SK-N-SH (cell line): ENCODE measurements around the gene RBM41. TPM values are rescaled to one million over a fixed set of nuclear protein-coding genes. Genes with fewer than 3 reads are reported as not detected.

Source experiments
- CTCF ChIA-PET: fragments of 300-600, 350-600 bp; formaldehyde crosslinking; extraction: SDS; loops from one replicate; lab custom pipeline; 2021; lab: Yijun Ruan, JAX
- POLR2A ChIA-PET: fragments of 350-600 bp; sonication (Branson Sonifier 250); formaldehyde crosslinking; extraction: SDS; loops from one replicate; lab custom pipeline; 2020; ENCODE audit warnings: antibody characterized with exemption, inconsistent platforms; lab: Yijun Ruan, JAX
- DNase-seq: peaks from one replicate; pipeline ENCODE4 v3.0.0; 2012
- H2AFZ ChIP-seq: fragments of 200-600 bp; sonication (generic); 2 replicates; pipeline ENCODE4 v1.8.1; 2016; ENCODE audit warnings: antibody characterized with exemption, mild to moderate bottlenecking, low read depth
- H3F3A ChIP-seq: fragments of 200-600 bp; sonication (generic); replicated peaks from 2 replicates; pipeline ENCODE3; 2016; ENCODE audit warnings: antibody characterized with exemption, mild to moderate bottlenecking; ENCODE audit not compliant: insufficient read depth
- H3K27ac ChIP-seq, 2 experiments: fragments of 200-500 bp in 1 of 2; fragments of 200-600 bp in 1 of 2; sonication (Bioruptor generic) in 1 of 2; sonication (generic), shearing (Covaris generic) in 1 of 2; 2 replicates each; pipeline versions ENCODE4 v1.5.1 to v1.6.1; 2014 to 2016; ENCODE audit warnings: low read depth in 2 of 2, inconsistent platforms in 1 of 2, low read length in 1 of 2, mild to moderate bottlenecking in 1 of 2, mixed read lengths in 1 of 2
- H3K27me3 ChIP-seq: fragments of 200-600 bp; sonication (generic), shearing (Covaris generic); 2 replicates; pipeline ENCODE4 v1.6.1; 2016; ENCODE audit warnings: mixed run types; ENCODE audit not compliant: insufficient read depth
- H3K36me3 ChIP-seq, 2 experiments: fragments of 200-500 bp in 1 of 2; fragments of 200-600 bp in 1 of 2; sonication (Bioruptor generic) in 1 of 2; sonication (generic) in 1 of 2; replicated peaks in 1 of 2; 2 replicates each; pipeline versions ENCODE3 to v1.5.1; 2014 to 2016; ENCODE audit warnings: low read length in 1 of 2, mild to moderate bottlenecking in 1 of 2; ENCODE audit not compliant: insufficient read depth in 2 of 2, control insufficient read depth in 1 of 2
- H3K4me1 ChIP-seq, 2 experiments: fragments of 200-500 bp in 1 of 2; fragments of 200-600 bp in 1 of 2; sonication (Bioruptor generic) in 1 of 2; sonication (generic), shearing (Covaris generic) in 1 of 2; 2 replicates each; pipeline versions ENCODE4 v1.5.1 to v1.6.1; 2014 to 2016; ENCODE audit warnings: low read depth in 1 of 2, low read length in 1 of 2, mixed run types in 1 of 2; ENCODE audit not compliant: insufficient read depth in 2 of 2, control insufficient read depth in 1 of 2
- H3K4me2 ChIP-seq: fragments of 200-600 bp; sonication (generic), shearing (Covaris generic); 2 replicates; pipeline ENCODE4 v1.6.1; 2017; ENCODE audit warnings: mixed run types
- H3K4me3 ChIP-seq, 2 experiments: fragments of 200-500 bp in 1 of 2; fragments of 200-600 bp in 1 of 2; sonication (Bioruptor generic) in 1 of 2; sonication (generic), shearing (Covaris generic) in 1 of 2; 2 replicates each; pipeline versions ENCODE4 v1.5.1 to v1.8.1; 2014 to 2016; ENCODE audit warnings: low read depth in 2 of 2, inconsistent platforms in 1 of 2, low read length in 1 of 2, mild to moderate bottlenecking in 1 of 2, mixed read lengths in 1 of 2, moderate library complexity in 1 of 2
- H3K79me2 ChIP-seq: fragments of 200-600 bp; sonication (generic); 2 replicates; pipeline ENCODE4 v1.8.1; 2017; ENCODE audit warnings: mild to moderate bottlenecking; ENCODE audit not compliant: insufficient read depth
- H3K9ac ChIP-seq: fragments of 200-600 bp; sonication (generic); 2 replicates; pipeline ENCODE4 v1.6.1; 2017; ENCODE audit warnings: mixed run types
- H3K9me2 ChIP-seq: fragments of 200-600 bp; sonication (generic); 2 replicates; pipeline ENCODE4 v1.6.1; 2017; ENCODE audit warnings: mixed run types
- H3K9me3 ChIP-seq: fragments of 200-600 bp; sonication (generic); 2 replicates; pipeline ENCODE4 v1.6.1; 2017; ENCODE audit warnings: mixed run types, mild to moderate bottlenecking, moderate library complexity
- H4K20me1 ChIP-seq: fragments of 200-600 bp; sonication (generic); 2 replicates; pipeline ENCODE4 v1.6.1; 2017; ENCODE audit warnings: mild to moderate bottlenecking, mixed run types; ENCODE audit not compliant: insufficient read depth
- CHD2 ChIP-seq: fragments of 150-350 bp; IDR thresholded peaks from 2 replicates; pipeline ENCODE4 v1.6.1; 2018; ENCODE audit warnings: low read length; ENCODE audit not compliant: partially characterized antibody
- ELF1 ChIP-seq: IDR thresholded peaks from 2 replicates; pipeline ENCODE4 v1.4.0; 2012
- EP300 ChIP-seq, 2 experiments: IDR thresholded peaks; 2 replicates each; pipeline versions ENCODE4 v1.4.0 to v1.6.1; 2012; ENCODE audit warnings: borderline replicate concordance in 1 of 2, low read depth in 1 of 2, low read length in 1 of 2
- FOXJ3 ChIP-seq: sonication (generic); formaldehyde crosslinking; IDR thresholded peaks from 2 replicates; pipeline ENCODE4 v1.5.1; 2020; ENCODE audit warnings: mild to moderate bottlenecking, missing genetic modification reagents
- FOXM1 ChIP-seq: IDR thresholded peaks from 2 replicates; pipeline ENCODE4 v1.4.0; 2012; ENCODE audit warnings: low read depth, mild to moderate bottlenecking
- GABPA ChIP-seq: IDR thresholded peaks from 2 replicates; pipeline ENCODE4 v1.4.0; 2012; ENCODE audit warnings: low read depth, mild to moderate bottlenecking
- JUND ChIP-seq: IDR thresholded peaks from 2 replicates; pipeline ENCODE4 v1.4.0; 2012
- MEF2A ChIP-seq: IDR thresholded peaks from 2 replicates; pipeline ENCODE4 v1.4.0; 2012; ENCODE audit warnings: low read depth, borderline replicate concordance
- NRF1 ChIP-seq: IDR thresholded peaks from 2 replicates; pipeline ENCODE4 v1.6.1; 2012; ENCODE audit warnings: low read depth, mild to moderate bottlenecking, low read length
- RAD21 ChIP-seq: IDR thresholded peaks from 2 replicates; pipeline ENCODE4 v1.6.1; 2012; ENCODE audit warnings: mild to moderate bottlenecking, low read length
- RCOR1 ChIP-seq: fragments of 150-350 bp; IDR thresholded peaks from 2 replicates; pipeline ENCODE4 v1.6.1; 2017; ENCODE audit warnings: antibody characterized with exemption, low read length
- SMC3 ChIP-seq: IDR thresholded peaks from 2 replicates; pipeline ENCODE4 v1.6.1; 2012; ENCODE audit warnings: low read depth, low read length, improper control_type of control experiment
- TCF12 ChIP-seq: IDR thresholded peaks from 2 replicates; pipeline ENCODE4 v1.4.0; 2012
- TEAD4 ChIP-seq: IDR thresholded peaks from 2 replicates; pipeline ENCODE4 v1.4.0; 2012; ENCODE audit warnings: mild to moderate bottlenecking, borderline replicate concordance; ENCODE audit not compliant: insufficient read depth
- WGBS: methylation state at CpG from one replicate; pipeline ENCODE4 v1.1.6; 2017; ENCODE audit warnings: low lambda C conversion rate; 5-methylcytosine and 5-hydroxymethylcytosine counted together
- polyA plus RNA-seq, 3 experiments: library from polyadenylated mRNA; depleted of rRNA; stranded (reverse); fragments of >200 nt; gene quantifications; 2 replicates each; pipeline ENCODE4 v1.2.3, GENCODE V29; 2012
- TF ChIP-seq, protein P1 (sequence below): IDR thresholded peaks from 2 replicates; pipeline ENCODE4 v1.4.0; 2012; ENCODE audit warnings: low read depth
- TF ChIP-seq, protein P2 (sequence below): IDR thresholded peaks from 2 replicates; pipeline ENCODE4 v1.6.1; 2012; ENCODE audit warnings: mild to moderate bottlenecking, low read depth, low read length, moderate library complexity
- TF ChIP-seq, protein P3 (sequence below): IDR thresholded peaks from 2 replicates; pipeline ENCODE4 v1.4.0; 2012; ENCODE audit warnings: low read depth, borderline replicate concordance
- TF ChIP-seq, protein P4 (sequence below): fragments of 150-350 bp; IDR thresholded peaks from 2 replicates; pipeline ENCODE4 v1.6.1; 2017; ENCODE audit warnings: antibody characterized with exemption, low read length, low read depth, borderline replicate concordance

Gene RBM41
- polyA plus RNA-seq, 1 of the 3 experiments (the other 2 are of a cell fraction), result 4.2 TPM

DNA sequence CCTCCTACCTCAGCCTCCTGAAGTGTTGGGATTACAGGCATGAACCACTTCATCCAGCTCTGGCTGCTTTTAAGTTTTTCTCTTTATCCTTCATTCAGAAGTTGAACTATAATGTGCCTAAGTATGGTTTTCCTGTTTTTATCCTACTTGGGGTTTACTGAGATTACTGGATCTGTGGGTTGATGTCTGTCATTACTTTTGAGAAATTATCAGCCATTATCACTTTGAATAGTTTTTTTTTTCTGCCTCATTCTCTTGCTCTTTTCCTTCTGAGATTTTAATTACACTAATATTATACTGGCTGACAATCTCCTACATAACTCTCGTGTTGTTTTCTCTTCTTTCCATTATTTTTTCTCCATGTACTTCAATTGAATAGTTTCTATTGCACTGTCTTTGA, 71.0 kb downstream of the RBM41 start:
- H3K4me1 ChIP-seq, result no peaks in the 10 kb centered on the region
- H3K79me2 ChIP-seq, result no peaks in the 10 kb centered on the region
- H3K9ac ChIP-seq, result no peak overlapping the region
- H2AFZ ChIP-seq, result no peak overlapping the region
- H3K4me3 ChIP-seq, result no peak overlapping the region
- WGBS, result 3% methylated on average over 1 of the region's 1 CpG
- H4K20me1 ChIP-seq, result no peaks in the 10 kb centered on the region
- POLR2A ChIA-PET, result no interaction called here
- CTCF ChIA-PET, result no interaction called here
- H3K36me3 ChIP-seq, result no peaks in the 10 kb centered on the region
- TF ChIP-seq RCOR1 (no peak), TEAD4 (no peak), TCF12 (no peak), SMC3 (no peak), GABPA (no peak), EP300 (IDR thresholded peaks at IDR 0.05; ENCODE audit: borderline replicate concordance in 1 of 2, low read depth in 1 of 2, low read length in 1 of 2) (no peak), NRF1 (no peak), FOXJ3 (CRISPR knock-in tag) (no peak), FOXM1 (no peak), RAD21 (no peak), JUND (no peak), CHD2 (no peak)
- TF ChIP-seq, protein P1, sequence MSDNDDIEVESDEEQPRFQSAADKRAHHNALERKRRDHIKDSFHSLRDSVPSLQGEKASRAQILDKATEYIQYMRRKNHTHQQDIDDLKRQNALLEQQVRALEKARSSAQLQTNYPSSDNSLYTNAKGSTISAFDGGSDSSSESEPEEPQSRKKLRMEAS, result no peak
- TF ChIP-seq, protein P2, sequence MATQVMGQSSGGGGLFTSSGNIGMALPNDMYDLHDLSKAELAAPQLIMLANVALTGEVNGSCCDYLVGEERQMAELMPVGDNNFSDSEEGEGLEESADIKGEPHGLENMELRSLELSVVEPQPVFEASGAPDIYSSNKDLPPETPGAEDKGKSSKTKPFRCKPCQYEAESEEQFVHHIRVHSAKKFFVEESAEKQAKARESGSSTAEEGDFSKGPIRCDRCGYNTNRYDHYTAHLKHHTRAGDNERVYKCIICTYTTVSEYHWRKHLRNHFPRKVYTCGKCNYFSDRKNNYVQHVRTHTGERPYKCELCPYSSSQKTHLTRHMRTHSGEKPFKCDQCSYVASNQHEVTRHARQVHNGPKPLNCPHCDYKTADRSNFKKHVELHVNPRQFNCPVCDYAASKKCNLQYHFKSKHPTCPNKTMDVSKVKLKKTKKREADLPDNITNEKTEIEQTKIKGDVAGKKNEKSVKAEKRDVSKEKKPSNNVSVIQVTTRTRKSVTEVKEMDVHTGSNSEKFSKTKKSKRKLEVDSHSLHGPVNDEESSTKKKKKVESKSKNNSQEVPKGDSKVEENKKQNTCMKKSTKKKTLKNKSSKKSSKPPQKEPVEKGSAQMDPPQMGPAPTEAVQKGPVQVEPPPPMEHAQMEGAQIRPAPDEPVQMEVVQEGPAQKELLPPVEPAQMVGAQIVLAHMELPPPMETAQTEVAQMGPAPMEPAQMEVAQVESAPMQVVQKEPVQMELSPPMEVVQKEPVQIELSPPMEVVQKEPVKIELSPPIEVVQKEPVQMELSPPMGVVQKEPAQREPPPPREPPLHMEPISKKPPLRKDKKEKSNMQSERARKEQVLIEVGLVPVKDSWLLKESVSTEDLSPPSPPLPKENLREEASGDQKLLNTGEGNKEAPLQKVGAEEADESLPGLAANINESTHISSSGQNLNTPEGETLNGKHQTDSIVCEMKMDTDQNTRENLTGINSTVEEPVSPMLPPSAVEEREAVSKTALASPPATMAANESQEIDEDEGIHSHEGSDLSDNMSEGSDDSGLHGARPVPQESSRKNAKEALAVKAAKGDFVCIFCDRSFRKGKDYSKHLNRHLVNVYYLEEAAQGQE, result no peak
- no peaks in the 10 kb centered on the region for H3K9me2 ChIP-seq
- DNase-seq, result no peak
- peaks cover 5% of the 10 kb centered on the region; the same call in 1 of the 2 replicates for H3K27me3 ChIP-seq
- H3K9me3 ChIP-seq, result no peaks in the 10 kb centered on the region
- no peaks in the 10 kb centered on the region for H3F3A ChIP-seq
- H3K4me2 ChIP-seq, result no peak overlapping the region
- no peak overlapping the region for H3K27ac ChIP-seq

DNA sequence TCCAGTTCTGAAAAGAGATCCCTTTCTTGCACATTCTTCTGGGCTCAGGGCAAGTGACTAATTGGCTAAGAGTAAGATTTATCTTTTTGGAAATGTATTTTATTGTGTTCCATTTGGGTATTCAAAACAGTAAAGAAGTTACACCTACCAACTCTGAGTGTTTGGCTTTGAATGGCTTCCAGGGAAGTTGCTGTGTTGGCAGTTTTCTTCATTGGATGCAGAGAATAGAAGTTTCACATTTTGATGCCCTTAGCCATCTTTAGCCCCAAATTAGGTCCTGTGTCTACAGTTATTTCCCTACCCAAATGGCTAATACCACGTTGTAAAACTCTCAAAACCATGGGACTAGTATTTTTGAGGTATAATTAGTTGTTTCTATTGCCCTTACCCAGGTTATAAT, 88.9 kb downstream of the RBM41 start:
- H3F3A ChIP-seq, result no peaks in the 10 kb centered on the region
- no peaks in the 10 kb centered on the region for H3K9me3 ChIP-seq
- CTCF ChIA-PET, result no interaction called here
- H3K36me3 ChIP-seq, result no peaks in the 10 kb centered on the region
- no peaks in the 10 kb centered on the region for H3K79me2 ChIP-seq
- POLR2A ChIA-PET, result no interaction called here
- H3K27me3 ChIP-seq, result peaks cover 25% of the 10 kb centered on the region; the same call in 1 of the 2 replicates
- H3K4me1 ChIP-seq, result no peaks in the 10 kb centered on the region
- no peak overlapping the region for H3K4me2 ChIP-seq
- 0% methylated on average over 1 of the region's 1 CpG for WGBS
- no peak for DNase-seq
- no peaks in the 10 kb centered on the region for H3K9me2 ChIP-seq
- no peak overlapping the region for H3K9ac ChIP-seq
- no peak overlapping the region for H3K4me3 ChIP-seq
- H2AFZ ChIP-seq, result no peak overlapping the region
- no peaks in the 10 kb centered on the region for H4K20me1 ChIP-seq
- no peak overlapping the region for H3K27ac ChIP-seq
- TF ChIP-seq ELF1 (no peak), RCOR1 (no peak), RAD21 (no peak), MEF2A (no peak)
- TF ChIP-seq, protein P3, sequence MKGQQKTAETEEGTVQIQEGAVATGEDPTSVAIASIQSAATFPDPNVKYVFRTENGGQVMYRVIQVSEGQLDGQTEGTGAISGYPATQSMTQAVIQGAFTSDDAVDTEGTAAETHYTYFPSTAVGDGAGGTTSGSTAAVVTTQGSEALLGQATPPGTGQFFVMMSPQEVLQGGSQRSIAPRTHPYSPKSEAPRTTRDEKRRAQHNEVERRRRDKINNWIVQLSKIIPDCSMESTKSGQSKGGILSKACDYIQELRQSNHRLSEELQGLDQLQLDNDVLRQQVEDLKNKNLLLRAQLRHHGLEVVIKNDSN, result no peak
- TF ChIP-seq, protein P4, sequence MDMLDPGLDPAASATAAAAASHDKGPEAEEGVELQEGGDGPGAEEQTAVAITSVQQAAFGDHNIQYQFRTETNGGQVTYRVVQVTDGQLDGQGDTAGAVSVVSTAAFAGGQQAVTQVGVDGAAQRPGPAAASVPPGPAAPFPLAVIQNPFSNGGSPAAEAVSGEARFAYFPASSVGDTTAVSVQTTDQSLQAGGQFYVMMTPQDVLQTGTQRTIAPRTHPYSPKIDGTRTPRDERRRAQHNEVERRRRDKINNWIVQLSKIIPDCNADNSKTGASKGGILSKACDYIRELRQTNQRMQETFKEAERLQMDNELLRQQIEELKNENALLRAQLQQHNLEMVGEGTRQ, result no peak
- TF ChIP-seq, protein P2, result no peak
